Loucy (cell line): Measurements from ENCODE around the gene TRIP13.

Experiments
- CTCF ChIP-seq: fragments of 200-600 bp; sonication (generic); conservative IDR thresholded peaks from 2 replicates; pipeline ENCODE4 v1.5.1; 2014; ENCODE audit warnings: mild to moderate bottlenecking, antibody characterized with exemption, low read length
- EZH2phosphoT487 ChIP-seq: fragments of 200-600 bp; IDR thresholded peaks from 2 replicates; pipeline ENCODE4 v1.6.1; 2018; ENCODE audit warnings: antibody characterized with exemption, mild to moderate bottlenecking, moderate library complexity, borderline replicate concordance

- TF ChIP-seq CTCF (no peak), EZH2phosphoT487 (no peak)
Measured at GRCh38 chr5:908172-908571, 15.5 kb downstream of the TRIP13 start.
